Heart left ventricle (tissue), 13 donors: ENCODE measurements around the gene SPON2.

Experiments
- POLR2A ChIP-seq, 2 donors: fragments of 450-650 bp; IDR thresholded peaks; one replicate each; pipeline ENCODE4 v1.6.1; 2017; ENCODE audit warnings: antibody characterized with exemption in 2 of 2, mild to moderate bottlenecking in 2 of 2, moderate library complexity in 2 of 2
- TF ChIP-seq, protein P1 (sequence below), 12 donors: fragments of 200-600 bp; sonication (generic) in 4 of 12; IDR thresholded peaks; one replicate each; pipeline versions ENCODE4 v1.5.0 to v1.8.0; 2018 to 2022; ENCODE audit warnings: antibody characterized with exemption in 12 of 12, mild to moderate bottlenecking in 5 of 12
- donor health status: ischemic (EF 13 %, LVEDD 7.1; RV severe dilation, severe dysfunction).
- donor health status: DM: no; HTN: yes; CAD: no.
- donor health status: DM: no; HTN: no; CAD: no.
- donor health status: ischemic (EF 25% LVEDD 6.9; RV normal size, moderate dysfunction).
- donor health status: ischemic (EF 25% LVEDD 5.7; RV mildly dilated, moderate dysfunction).
- donor health status: ischemic (EF 35%, LVEDD 5.7; RV mildly dilated, moderate dysfunction).
- donor health status: nonischemic (EF 11% LVEDD 7.7; RV severe dilation, severe dysfunction).
- donor health status: DM: yes; HTN: yes; CAD: no.
- donor health status: PGD.
- donor health status: ischemic (EF 29% LVEDD 5.4; RV normal size, mild dysfunction).
- donor health status: nonischemic (EF 23%, LVEDD 6.1; RV moderate dilation, normal function).

DNA sequence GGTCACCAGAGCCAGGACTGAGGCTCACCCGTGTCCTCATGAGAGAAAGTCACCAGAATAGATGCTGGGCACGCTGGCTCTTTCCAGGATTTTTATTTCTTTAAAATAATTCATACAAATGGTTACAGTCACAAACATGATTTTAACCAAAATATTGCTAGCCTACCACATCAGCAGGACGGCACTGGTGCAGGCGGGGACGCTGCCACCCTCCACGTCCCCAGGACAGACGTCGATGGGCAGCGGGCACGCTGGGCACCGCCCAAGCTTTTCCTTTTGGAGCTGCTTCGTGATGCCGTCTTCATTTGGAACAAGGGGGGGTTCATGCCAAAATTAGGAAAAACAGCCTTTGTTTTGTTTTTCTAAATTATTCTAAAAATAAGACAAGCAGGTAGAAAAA is 39.0 kb upstream of the SPON2 start:
- TF ChIP-seq, protein P1, sequence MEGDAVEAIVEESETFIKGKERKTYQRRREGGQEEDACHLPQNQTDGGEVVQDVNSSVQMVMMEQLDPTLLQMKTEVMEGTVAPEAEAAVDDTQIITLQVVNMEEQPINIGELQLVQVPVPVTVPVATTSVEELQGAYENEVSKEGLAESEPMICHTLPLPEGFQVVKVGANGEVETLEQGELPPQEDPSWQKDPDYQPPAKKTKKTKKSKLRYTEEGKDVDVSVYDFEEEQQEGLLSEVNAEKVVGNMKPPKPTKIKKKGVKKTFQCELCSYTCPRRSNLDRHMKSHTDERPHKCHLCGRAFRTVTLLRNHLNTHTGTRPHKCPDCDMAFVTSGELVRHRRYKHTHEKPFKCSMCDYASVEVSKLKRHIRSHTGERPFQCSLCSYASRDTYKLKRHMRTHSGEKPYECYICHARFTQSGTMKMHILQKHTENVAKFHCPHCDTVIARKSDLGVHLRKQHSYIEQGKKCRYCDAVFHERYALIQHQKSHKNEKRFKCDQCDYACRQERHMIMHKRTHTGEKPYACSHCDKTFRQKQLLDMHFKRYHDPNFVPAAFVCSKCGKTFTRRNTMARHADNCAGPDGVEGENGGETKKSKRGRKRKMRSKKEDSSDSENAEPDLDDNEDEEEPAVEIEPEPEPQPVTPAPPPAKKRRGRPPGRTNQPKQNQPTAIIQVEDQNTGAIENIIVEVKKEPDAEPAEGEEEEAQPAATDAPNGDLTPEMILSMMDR (IDR thresholded peaks at IDR 0.05), result no peak
- TF ChIP-seq POLR2A (IDR thresholded peaks at IDR 0.05), result no peak
